LNCAP (cell line): Measurements from ENCODE around the gene PMCH.

Source experiments
- CTCF ChIP-seq: fragments of 450-650 bp; IDR thresholded peaks from 2 replicates; pipeline ENCODE4 v1.5.1; 2017; ENCODE audit warnings: mild to moderate bottlenecking

The PMCH gene

GRCh38 chr12:102171951-102172350, 25.7 kb downstream of the PMCH start:
- no peak for TF ChIP-seq CTCF

DNA sequence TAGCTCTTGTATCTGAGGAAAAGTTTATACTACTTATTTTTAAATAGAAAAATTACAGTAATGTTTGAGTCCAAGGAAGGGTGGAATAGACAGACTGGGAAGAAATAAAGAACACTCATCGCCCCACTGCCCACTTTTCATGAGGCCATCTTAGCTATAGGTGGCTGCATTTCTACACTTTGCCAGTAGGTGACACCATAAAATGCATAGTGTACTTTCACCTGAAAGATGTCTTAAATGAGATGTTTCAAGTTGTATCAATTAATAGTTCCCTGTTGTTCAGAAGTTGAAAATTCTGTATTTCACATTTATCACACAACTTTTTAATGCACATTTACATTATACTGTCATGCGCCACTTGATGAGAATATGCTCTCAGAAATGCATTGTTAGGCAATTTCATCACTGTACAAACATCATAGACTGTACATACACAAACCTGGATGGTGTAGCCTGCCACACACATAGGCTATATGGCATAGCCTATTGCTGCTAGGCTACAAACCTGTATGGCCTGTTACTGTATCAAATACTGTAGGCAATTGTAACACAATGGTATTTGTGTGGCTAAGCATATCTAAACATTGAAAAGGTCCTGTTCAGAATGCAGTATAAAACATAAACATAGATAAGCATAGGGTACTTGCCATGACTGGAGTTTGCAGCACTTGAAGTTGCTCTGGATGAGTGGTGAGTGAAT, 27.6 kb downstream of the PMCH start:
- TF ChIP-seq CTCF: peak; percentile 94

GRCh38 chr12:102167821-102168604, 29.6 kb downstream of the PMCH start:
- TF ChIP-seq CTCF: no peak

DNA sequence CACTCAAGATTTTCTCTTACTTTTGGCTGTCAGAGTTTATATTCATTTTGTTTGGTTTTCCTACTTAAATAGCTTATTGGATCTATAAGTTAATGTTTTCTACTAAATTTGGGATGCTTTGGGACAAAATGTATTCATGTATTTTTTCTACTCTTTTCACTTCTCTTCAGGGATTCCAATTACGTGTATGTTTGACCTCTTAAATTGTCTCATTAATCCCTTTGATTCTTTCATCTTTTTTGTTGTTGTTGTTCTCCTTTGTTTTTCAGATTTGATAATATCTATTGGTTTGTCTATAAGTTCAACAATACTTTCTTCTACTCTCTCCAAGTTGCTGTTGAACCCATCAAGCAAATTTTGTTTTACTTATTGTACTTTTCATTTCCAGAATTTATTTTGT, 34.2 kb downstream of the PMCH start:
- no peak for TF ChIP-seq CTCF
